Urothelium cell line (cell line): ENCODE results near the gene KRT9.
"Not testable (repeated sequence)": the region's sequence is repeated elsewhere in the genome, so short reads cannot be mapped to it uniquely, and the experiment has no call there.

ENCODE experiments used
- DNase-seq: peaks from one replicate; pipeline ENCODE4 v3.0.0; 2011; ENCODE audit warnings: low spot score, mixed read lengths
- FAIRE-seq: peaks from 2 replicates; lab custom pipeline; 2011; peaks lifted over from hg19 to GRCh38; lab: Jason Lieb, UNC

The KRT9 gene

GRCh38 chr17:41606930-41607329, 35.1 kb upstream of the KRT9 start:
- DNase-seq, FAIRE-seq: not testable (repeated sequence)

GRCh38 chr17:41602524-41602923, 30.7 kb upstream of the KRT9 start:
- no peak for FAIRE-seq
- DNase-seq, result no peak

GRCh38 chr17:41600318-41600717, 28.5 kb upstream of the KRT9 start:
- FAIRE-seq, result no peak
- DNase-seq, result no peak

- FAIRE-seq (peak; percentile 30), DNase-seq (no peak)
These were observed 27.8 kb upstream of the KRT9 start for GRCh38 chr17:41599680-41600079.

GRCh38 chr17:41595585-41595984, 23.7 kb upstream of the KRT9 start:
- FAIRE-seq, result no peak
- no peak for DNase-seq

- DNase-seq, result no peak
- no peak for FAIRE-seq
These were observed 22.6 kb upstream of the KRT9 start for GRCh38 chr17:41594363-41594915.

GRCh38 chr17:41593306-41593981, 21.6 kb upstream of the KRT9 start:
- no peak for FAIRE-seq
- DNase-seq, result no peak

- FAIRE-seq (no peak), DNase-seq (no peak)
These were observed 20.9 kb upstream of the KRT9 start for GRCh38 chr17:41592601-41593305.

- DNase-seq, result no peak
- FAIRE-seq, result no peak
These were observed 17.4 kb upstream of the KRT9 start for GRCh38 chr17:41589301-41589700.

GRCh38 chr17:41588126-41588810, 16.4 kb upstream of the KRT9 start:
- FAIRE-seq (no peak), DNase-seq (no peak)

- no peak for FAIRE-seq
These were observed 15.1 kb upstream of the KRT9 start, which contains the start of gene KRT14 for GRCh38 chr17:41586863-41587495. Gene KRT14, minus strand, starts transcription at chr17:41586895. Its CDS starts 61 bp downstream, at chr17:41586834.

GRCh38 chr17:41585301-41586056, 13.6 kb upstream of the KRT9 start:
- no peak for DNase-seq
- peak; percentile 71 for FAIRE-seq

More at GRCh38 chr17:41586863-41587495, 15.1 kb upstream of the KRT9 start, which contains the start of gene KRT14:
- no peak for DNase-seq

GRCh38 chr17:41584331-41584927, 12.6 kb upstream of the KRT9 start:
- peak; percentile 31 for DNase-seq
- peak; percentile 89 for FAIRE-seq

- DNase-seq, result no peak
- FAIRE-seq, result peak; percentile 81
These were observed 11.6 kb upstream of the KRT9 start for GRCh38 chr17:41583137-41584127.

GRCh38 chr17:41582061-41582968, 10.5 kb upstream of the KRT9 start:
- not testable (repeated sequence) for FAIRE-seq, DNase-seq

- no peak for FAIRE-seq
- no peak for DNase-seq
These were observed 9.7 kb upstream of the KRT9 start for GRCh38 chr17:41581366-41582060.
